Muscle of leg (tissue), 11 donors: ENCODE measurements around the gene KRTAP4-4. TPM values are rescaled to one million over a fixed set of nuclear protein-coding genes. Genes with fewer than 3 reads are reported as not detected.
"Not testable (repeated sequence)": the region's sequence is repeated elsewhere in the genome, so short reads cannot be mapped to it uniquely, and the experiment has no call there.

Experiments
- DNase-seq: peaks from one replicate; pipeline ENCODE4 v3.0.0; 2013
- H3K27ac ChIP-seq: one replicate; pipeline ENCODE4 v1.5.1; 2013; ENCODE audit warnings: mild to moderate bottlenecking, low read length, control low read depth
- H3K27me3 ChIP-seq: one replicate; pipeline ENCODE4 v1.6.1; 2013; ENCODE audit warnings: low read length; ENCODE audit not compliant: control insufficient read depth, insufficient read depth
- H3K36me3 ChIP-seq: one replicate; pipeline ENCODE4 v1.6.1; 2013; ENCODE audit warnings: low read length; ENCODE audit not compliant: control insufficient read depth, insufficient read depth
- H3K4me1 ChIP-seq: one replicate; pipeline ENCODE4 v1.6.1; 2013; ENCODE audit warnings: low read length; ENCODE audit not compliant: control insufficient read depth, insufficient read depth
- H3K4me3 ChIP-seq: one replicate; pipeline ENCODE4 v1.5.1; 2013; ENCODE audit warnings: low read length, control low read depth
- H3K9me3 ChIP-seq: replicated peaks from 2 replicates; pipeline ENCODE4 v1.6.1; 2013; ENCODE audit warnings: low read depth, low read length; ENCODE audit not compliant: control insufficient read depth
- WGBS: methylation state at CpG from one replicate; pipeline ENCODE4 v1.1.5; 2013; ENCODE audit warnings: missing lambda C conversion rate; ENCODE audit not compliant: insufficient coverage; 5-methylcytosine and 5-hydroxymethylcytosine counted together
- polyA plus RNA-seq, 8 donors: library from polyadenylated mRNA; unstranded; fragments of 120-200 nt; gene quantifications; one replicate each; pipeline versions ENCODE4 v1.2.1 to v1.2.3, GENCODE V29; 2013; ENCODE audit warnings: inconsistent platforms in 1 of 8, low replicate concordance in 1 of 8; ENCODE audit not compliant: insufficient read length in 8 of 8, insufficient read depth in 1 of 8
- total RNA-seq: library from RNA; stranded (reverse); fragments of 120-200 nt; gene quantifications from one replicate; pipeline ENCODE4 v1.2.4, GENCODE V29; 2013

The KRTAP4-4 gene
- total and polyA plus RNA-seq, 9 donors, result not detected

DNA sequence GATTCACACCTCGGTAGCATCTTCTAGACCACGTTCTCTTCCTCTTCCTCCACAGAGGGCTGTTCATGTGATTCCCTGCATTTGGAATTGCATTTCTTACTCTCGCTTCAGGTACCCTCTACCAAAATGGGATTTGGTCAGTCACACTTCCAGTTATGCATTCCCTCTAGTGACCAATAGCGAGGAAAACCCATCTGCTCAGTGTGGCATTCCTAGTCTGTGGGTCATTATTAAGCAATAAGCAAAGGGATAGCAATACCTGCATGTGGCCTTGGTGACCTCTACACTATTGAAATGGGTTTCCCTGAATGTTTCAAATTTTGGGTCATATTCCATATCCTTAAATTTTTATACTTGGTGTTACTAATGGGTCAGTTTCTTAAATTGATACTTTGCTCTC is 10.5 kb downstream of the KRTAP4-4 start:
- 54% methylated on average over 3 of the region's 4 CpGs for WGBS
- no peaks in the 10 kb centered on the region for H3K36me3 ChIP-seq
- no peak overlapping the region for H3K4me3 ChIP-seq

GRCh38 chr17:41149652-41149985 is 10.9 kb downstream of the KRTAP4-4 start, which contains the start of gene KRTAP4-5:
TSS of gene KRTAP4-5 (minus strand) at chr17:41149825. CDS start at chr17:41149767, 58 bp downstream.
- Histone ChIP-seq H3K27ac (no peak within 1 kb of the TSS), H3K4me1 (no peaks in the 10 kb centered on the region), H3K36me3 (no peaks in the 10 kb centered on the region), H3K4me3 (no peak within 1 kb of the TSS), H3K9me3 (no peaks in the 10 kb centered on the region), H3K27me3 (no peaks in the 10 kb centered on the region)
- DNase-seq, result no peak
- WGBS, result 48% methylated on average over 2 of the region's 2 CpGs

More for the DNA sequence above, 10.5 kb downstream of the KRTAP4-4 start:
- Histone ChIP-seq H3K9me3 (no peaks in the 10 kb centered on the region), H3K27me3 (no peaks in the 10 kb centered on the region), H3K27ac (no peak overlapping the region), H3K4me1 (no peaks in the 10 kb centered on the region)
- DNase-seq, result no peak

DNA sequence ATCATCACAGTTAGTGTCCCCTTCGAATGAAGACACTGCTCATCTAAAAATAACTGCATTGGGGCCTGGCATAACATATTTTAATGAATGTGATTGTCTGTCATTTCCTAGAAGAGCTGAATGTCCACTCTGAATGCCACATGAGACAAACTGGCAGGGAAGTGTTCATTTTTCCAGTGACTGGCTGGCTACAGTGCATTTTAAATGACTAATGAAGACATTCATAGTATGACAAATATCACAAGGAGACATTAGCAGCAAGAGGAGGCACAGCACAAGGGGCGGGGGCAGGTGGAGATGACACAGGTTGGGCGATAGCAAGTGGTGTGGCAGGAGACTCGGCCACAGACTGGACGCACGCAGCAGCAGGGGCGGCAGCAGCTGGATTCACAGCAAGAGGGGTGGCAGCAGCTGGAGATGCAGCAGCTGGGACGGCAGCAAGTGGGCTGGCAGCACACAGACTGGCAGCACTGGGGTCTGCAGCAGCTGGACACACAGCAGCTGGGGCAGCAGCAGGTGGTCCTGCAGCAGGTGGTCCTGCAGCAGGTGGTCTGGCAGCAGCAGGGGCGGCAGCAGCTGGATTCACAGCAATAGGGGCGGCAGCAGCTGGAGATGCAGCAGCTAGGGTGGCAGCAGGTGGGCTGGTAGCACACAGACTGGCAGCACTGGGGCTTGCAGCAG is 11.4 kb downstream of the KRTAP4-4 start:
- not testable (repeated sequence) for DNase-seq, H3K4me1 ChIP-seq, H3K9me3 ChIP-seq, H3K27me3 ChIP-seq, H3K4me3 ChIP-seq, H3K27ac ChIP-seq, H3K36me3 ChIP-seq
- 70% methylated on average over 9 of the region's 10 CpGs for whole genome bisulfite sequencing

- 67% methylated on average over 1 of the region's 2 CpGs for WGBS
- Histone ChIP-seq H3K27me3 (no peaks in the 10 kb centered on the region), H3K36me3 (no peaks in the 10 kb centered on the region), H3K9me3 (peaks cover 11% of the 10 kb centered on the region), H3K27ac (no peak overlapping the region), H3K4me3 (no peak overlapping the region), H3K4me1 (no peaks in the 10 kb centered on the region)
- DNase-seq, result no peak
These were observed 12.9 kb downstream of the KRTAP4-4 start for GRCh38 chr17:41147531-41148204.

GRCh38 chr17:41145261-41145660 is 15.3 kb downstream of the KRTAP4-4 start:
- DNase-seq, result no peak
- H3K9me3 ChIP-seq, result peaks cover 16% of the 10 kb centered on the region
- WGBS, result no CpG with 5 or more reads among the region's 2 CpGs
- no peak overlapping the region for H3K4me3 ChIP-seq
- no peaks in the 10 kb centered on the region for H3K36me3 ChIP-seq
- H3K27me3 ChIP-seq, result no peaks in the 10 kb centered on the region
- H3K4me1 ChIP-seq, result no peaks in the 10 kb centered on the region
- no peak overlapping the region for H3K27ac ChIP-seq

- Histone ChIP-seq H3K4me3 (no peak overlapping the region), H3K27ac (no peak overlapping the region), H3K4me1 (no peaks in the 10 kb centered on the region), H3K9me3 (peaks cover 20% of the 10 kb centered on the region), H3K36me3 (no peaks in the 10 kb centered on the region), H3K27me3 (no peaks in the 10 kb centered on the region)
- WGBS, result no CpG with 5 or more reads among the region's 1 CpG
- DNase-seq, result no peak
These were observed 15.7 kb downstream of the KRTAP4-4 start for GRCh38 chr17:41144846-41145245.

DNA sequence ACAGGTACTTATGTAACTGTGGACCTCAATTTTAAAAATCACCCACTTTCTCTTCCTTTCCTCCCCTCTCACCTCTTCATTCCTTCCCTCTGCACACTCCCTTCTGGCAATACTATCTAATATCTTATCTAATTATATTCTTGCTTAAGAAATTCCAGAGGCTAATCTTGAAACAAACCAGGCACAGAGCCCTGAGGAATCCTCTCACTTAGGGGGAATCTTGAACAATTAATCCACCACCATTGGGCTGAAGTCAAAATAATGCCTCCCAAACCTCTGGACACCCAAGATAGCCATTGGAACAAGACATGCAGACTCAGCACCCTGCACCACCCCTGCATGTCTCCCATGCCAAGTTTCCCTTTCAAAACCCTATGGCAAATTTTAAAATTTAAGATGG is 19.2 kb downstream of the KRTAP4-4 start:
- no peak overlapping the region for H3K4me3 ChIP-seq
- peaks cover 23% of the 10 kb centered on the region for H3K9me3 ChIP-seq
- no peak for DNase-seq
- no peaks in the 10 kb centered on the region for H3K4me1 ChIP-seq
- H3K27me3 ChIP-seq, result no peaks in the 10 kb centered on the region
- H3K27ac ChIP-seq, result no peak overlapping the region
- no peaks in the 10 kb centered on the region for H3K36me3 ChIP-seq

- no peak for DNase-seq
- no peaks in the 10 kb centered on the region for H3K36me3 ChIP-seq
- H3K27me3 ChIP-seq, result no peaks in the 10 kb centered on the region
- peaks cover 23% of the 10 kb centered on the region for H3K9me3 ChIP-seq
- no peaks in the 10 kb centered on the region for H3K4me1 ChIP-seq
- 98% methylated on average over 4 of the region's 6 CpGs for WGBS
- H3K27ac ChIP-seq, result no peak within 1 kb of the TSS
- H3K4me3 ChIP-seq, result no peak within 1 kb of the TSS
These were observed 20.0 kb downstream of the KRTAP4-4 start, which contains the start of gene KRTAP4-6 for GRCh38 chr17:41140360-41141131. TSS of gene KRTAP4-6 (minus strand) at chr17:41140544. CDS start at chr17:41140487, 57 bp downstream.

GRCh38 chr17:41139865-41140264 is 20.7 kb downstream of the KRTAP4-4 start:
- DNase-seq, result not testable (repeated sequence)

More at GRCh38 chr17:41139865-41140264, 20.7 kb downstream of the KRTAP4-4 start:
- not testable (repeated sequence) for H3K4me3 ChIP-seq, H3K36me3 ChIP-seq, H3K4me1 ChIP-seq, H3K27me3 ChIP-seq, H3K27ac ChIP-seq
- peaks cover 23% of the 10 kb centered on the region for H3K9me3 ChIP-seq
- 86% methylated on average over 12 of the region's 12 CpGs for WGBS
